ENCODE data around the gene RGS14.

- TF ChIP-seq TCF4 (CRISPR knock-in tag; IDR thresholded peaks at IDR 0.05; ENCODE audit: borderline replicate concordance) (no peak), ARNTL (CRISPR knock-in tag; IDR thresholded peaks at IDR 0.05; ENCODE audit: borderline replicate concordance, low read depth) (no peak), CSDC2 (CRISPR knock-in tag; IDR thresholded peaks at IDR 0.05) (no peak), TSHZ2 (CRISPR knock-in tag; IDR thresholded peaks at IDR 0.05) (no peak), ZFP30 (CRISPR knock-in tag; IDR thresholded peaks at IDR 0.05) (no peak), ISL1 (CRISPR knock-in tag; IDR thresholded peaks at IDR 0.05) (no peak), ESRRG (CRISPR knock-in tag; IDR thresholded peaks at IDR 0.05) (no peak), PATZ1 (CRISPR knock-in tag; IDR thresholded peaks at IDR 0.05; ENCODE audit: borderline replicate concordance) (no peak), ZC3H10 (CRISPR knock-in tag; IDR thresholded peaks at IDR 0.05) (no peak), ZNF8 (CRISPR knock-in tag; IDR thresholded peaks at IDR 0.05) (no peak), SNAI2 (CRISPR knock-in tag; IDR thresholded peaks at IDR 0.05) (no peak), PPARA (CRISPR knock-in tag; IDR thresholded peaks at IDR 0.05; ENCODE audit: borderline replicate concordance) (no peak), ZNF70 (CRISPR knock-in tag; IDR thresholded peaks at IDR 0.05) (no peak)
Observed at GRCh38 chr5:177370488-177371119, 12.9 kb downstream of the RGS14 start.
